OCI-LY1 (cell line): ENCODE measurements around the gene SSUH2.

Source experiments
- H2AFZ ChIP-seq: fragments of 200-600 bp; sonication (generic), shearing (Covaris generic); 2 replicates; pipeline ENCODE4 v1.6.0; 2014; ENCODE audit warnings: antibody characterized with exemption, mild to moderate bottlenecking, low read length
- H3F3A ChIP-seq: fragments of 200-600 bp; sonication (generic), shearing (Covaris generic); 2 replicates; pipeline ENCODE4 v1.6.0; 2014; ENCODE audit warnings: mild to moderate bottlenecking, antibody characterized with exemption, low read length, moderate library complexity; ENCODE audit not compliant: insufficient read depth
- H3K27ac ChIP-seq: fragments of 200-600 bp; sonication (generic); 2 replicates; pipeline ENCODE4 v1.5.1; 2014; ENCODE audit warnings: low read length, mixed run types, mild to moderate bottlenecking, low read depth; ENCODE audit not compliant: poor library complexity, severe bottlenecking
- H3K27me3 ChIP-seq: fragments of 200-600 bp; sonication (generic); 2 replicates; pipeline ENCODE4 v1.6.0; 2014; ENCODE audit warnings: antibody characterized with exemption, mild to moderate bottlenecking, low read length, moderate library complexity; ENCODE audit not compliant: insufficient read depth
- H3K36me3 ChIP-seq: fragments of 200-600 bp; sonication (generic); 2 replicates; pipeline ENCODE4 v1.6.1; 2014; ENCODE audit warnings: mild to moderate bottlenecking, antibody characterized with exemption, low read length, moderate library complexity, mixed read lengths; ENCODE audit not compliant: insufficient read depth
- H3K4me1 ChIP-seq: fragments of 200-600 bp; sonication (generic); 2 replicates; pipeline ENCODE4 v1.5.1; 2014; ENCODE audit warnings: mild to moderate bottlenecking, low read length, moderate library complexity; ENCODE audit not compliant: insufficient read depth, severe bottlenecking
- H3K4me2 ChIP-seq: fragments of 200-600 bp; sonication (generic), shearing (Covaris generic); 2 replicates; pipeline ENCODE4 v1.6.1; 2014; ENCODE audit warnings: low read length
- H3K4me3 ChIP-seq: fragments of 200-600 bp; sonication (generic); 2 replicates; pipeline ENCODE4 v1.5.1; 2014; ENCODE audit warnings: low read length, low read depth, mild to moderate bottlenecking, mixed read lengths; ENCODE audit not compliant: poor library complexity, severe bottlenecking
- H3K79me2 ChIP-seq: fragments of 200-600 bp; shearing (Covaris generic); 2 replicates; pipeline ENCODE4 v1.6.1; 2016; ENCODE audit warnings: mixed run types, low read length, mixed read lengths; ENCODE audit not compliant: insufficient read depth
- H3K9ac ChIP-seq: fragments of 200-600 bp; sonication (generic), shearing (Covaris generic); 2 replicates; pipeline ENCODE4 v1.6.1; 2014; ENCODE audit warnings: mild to moderate bottlenecking, low read length, mixed read lengths
- H3K9me2 ChIP-seq: fragments of 200-600 bp; sonication (generic), shearing (Covaris generic); 2 replicates; pipeline ENCODE4 v1.6.1; 2014; ENCODE audit warnings: low read depth, mild to moderate bottlenecking, low read length, mixed read lengths
- H3K9me3 ChIP-seq: fragments of 200-600 bp; shearing (Covaris generic); 2 replicates; pipeline ENCODE4 v1.6.1; 2014; ENCODE audit warnings: low read length, mixed read lengths
- H4K20me1 ChIP-seq: fragments of 200-600 bp; sonication (generic), shearing (Covaris generic); 2 replicates; pipeline ENCODE4 v1.6.0; 2016; ENCODE audit warnings: mild to moderate bottlenecking, low read length; ENCODE audit not compliant: insufficient read depth
- EZH2 ChIP-seq: fragments of 200-600 bp; sonication (generic), shearing (Covaris generic); IDR thresholded peaks from 2 replicates; pipeline ENCODE4 v1.8.0; 2017; ENCODE audit warnings: borderline replicate concordance, mixed run types, mild to moderate bottlenecking, antibody characterized with exemption, low read length, moderate library complexity, mixed read lengths
- TF ChIP-seq, protein P1 (sequence below): fragments of 200-600 bp; sonication (generic), shearing (Covaris generic); IDR thresholded peaks from 2 replicates; pipeline ENCODE4 v1.5.1; 2017; ENCODE audit warnings: mild to moderate bottlenecking, antibody characterized with exemption, low read length, moderate library complexity, mixed read lengths

The SSUH2 gene

GRCh38 chr3:8667463-8668091 is 23.0 kb upstream of the SSUH2 start:
- Histone ChIP-seq H3K4me1 (peaks cover 32% of the 10 kb centered on the region), H3K4me2 (no peak overlapping the region)

GRCh38 chr3:8665407-8665896 is 20.9 kb upstream of the SSUH2 start:
- H3K36me3 ChIP-seq: peaks cover 7% of the 10 kb centered on the region; the same call in 1 of the 2 replicates
- H3K4me2 ChIP-seq: peak overlapping the region; percentile 29
- H3K27ac ChIP-seq: peak overlapping the region; percentile 25
- H3K9ac ChIP-seq: peak overlapping the region; percentile 23; the same call in 1 of the 2 replicates
- H3K79me2 ChIP-seq: no peaks in the 10 kb centered on the region
- TF ChIP-seq, protein P1, sequence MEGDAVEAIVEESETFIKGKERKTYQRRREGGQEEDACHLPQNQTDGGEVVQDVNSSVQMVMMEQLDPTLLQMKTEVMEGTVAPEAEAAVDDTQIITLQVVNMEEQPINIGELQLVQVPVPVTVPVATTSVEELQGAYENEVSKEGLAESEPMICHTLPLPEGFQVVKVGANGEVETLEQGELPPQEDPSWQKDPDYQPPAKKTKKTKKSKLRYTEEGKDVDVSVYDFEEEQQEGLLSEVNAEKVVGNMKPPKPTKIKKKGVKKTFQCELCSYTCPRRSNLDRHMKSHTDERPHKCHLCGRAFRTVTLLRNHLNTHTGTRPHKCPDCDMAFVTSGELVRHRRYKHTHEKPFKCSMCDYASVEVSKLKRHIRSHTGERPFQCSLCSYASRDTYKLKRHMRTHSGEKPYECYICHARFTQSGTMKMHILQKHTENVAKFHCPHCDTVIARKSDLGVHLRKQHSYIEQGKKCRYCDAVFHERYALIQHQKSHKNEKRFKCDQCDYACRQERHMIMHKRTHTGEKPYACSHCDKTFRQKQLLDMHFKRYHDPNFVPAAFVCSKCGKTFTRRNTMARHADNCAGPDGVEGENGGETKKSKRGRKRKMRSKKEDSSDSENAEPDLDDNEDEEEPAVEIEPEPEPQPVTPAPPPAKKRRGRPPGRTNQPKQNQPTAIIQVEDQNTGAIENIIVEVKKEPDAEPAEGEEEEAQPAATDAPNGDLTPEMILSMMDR: no peak
- TF ChIP-seq EZH2: no peak
- no peaks in the 10 kb centered on the region for H3K27me3 ChIP-seq
- H3K4me1 ChIP-seq: peaks cover 37% of the 10 kb centered on the region
- H3K4me3 ChIP-seq: no peak overlapping the region
- H3F3A ChIP-seq: no peaks in the 10 kb centered on the region
- no peaks in the 10 kb centered on the region for H4K20me1 ChIP-seq
- peaks cover 5% of the 10 kb centered on the region; the same call in 1 of the 2 replicates for H3K9me3 ChIP-seq
- no peaks in the 10 kb centered on the region for H3K9me2 ChIP-seq
- no peak overlapping the region for H2AFZ ChIP-seq

More at GRCh38 chr3:8667463-8668091, 23.0 kb upstream of the SSUH2 start:
- no peaks in the 10 kb centered on the region for H3K79me2 ChIP-seq
- H2AFZ ChIP-seq: no peak overlapping the region
- TF ChIP-seq EZH2: no peak
- TF ChIP-seq, protein P1: no peak
- H3K4me3 ChIP-seq: no peak overlapping the region
- H3K36me3 ChIP-seq: no peaks in the 10 kb centered on the region
- no peaks in the 10 kb centered on the region for H4K20me1 ChIP-seq
- no peaks in the 10 kb centered on the region for H3K9me2 ChIP-seq
- no peaks in the 10 kb centered on the region for H3F3A ChIP-seq
- no peak overlapping the region for H3K27ac ChIP-seq
- H3K9me3 ChIP-seq: 0 out of 2 replicates have a peak, but pooled peaks cover 3% of the 10 kb centered on the region
- H3K9ac ChIP-seq: no peak overlapping the region
- H3K27me3 ChIP-seq: no peaks in the 10 kb centered on the region

DNA sequence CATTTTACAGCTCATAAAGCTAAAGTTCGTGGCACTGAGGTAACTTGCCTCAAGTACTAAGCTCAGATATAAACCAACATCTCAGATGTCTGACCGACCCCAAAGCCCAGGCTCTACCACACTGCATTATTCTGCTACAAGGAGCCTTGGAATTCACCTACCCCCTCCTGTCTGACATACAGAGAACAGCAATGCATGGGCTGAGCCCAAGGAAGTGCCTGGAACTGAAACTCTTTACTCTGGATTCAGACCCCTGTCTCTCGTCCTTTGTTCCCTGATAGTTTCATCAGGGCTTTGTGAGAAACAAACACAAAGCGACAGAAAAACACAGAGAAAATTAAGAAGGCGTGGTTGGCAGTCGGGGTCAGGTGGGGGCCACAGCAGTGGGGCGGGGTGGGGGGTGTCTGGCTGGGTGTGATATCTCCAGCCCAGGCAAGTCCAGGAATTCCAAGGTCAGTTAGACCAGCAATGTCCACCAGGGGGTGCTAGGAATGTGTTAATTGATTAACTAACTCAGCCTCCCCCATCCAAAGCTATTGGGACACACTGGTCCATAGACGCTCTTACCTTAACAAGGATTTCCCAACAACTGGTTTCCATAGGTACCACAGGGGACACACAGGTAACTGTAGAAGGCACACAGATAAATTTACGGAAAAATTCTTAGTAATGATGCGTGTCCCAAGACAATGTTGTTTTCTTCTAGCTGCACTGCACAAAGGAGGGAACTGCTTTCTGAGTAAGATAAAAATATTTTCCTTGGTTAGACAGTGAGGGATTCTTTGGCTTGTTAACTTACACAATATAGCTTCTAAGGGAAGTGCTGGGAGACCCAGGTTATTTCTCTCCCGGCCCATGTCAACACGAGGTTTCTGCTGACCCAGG is 18.8 kb upstream of the SSUH2 start:
- Histone ChIP-seq H3K27me3 (no peaks in the 10 kb centered on the region), H3K9me3 (peaks cover 5% of the 10 kb centered on the region; the same call in 1 of the 2 replicates), H3K36me3 (peaks cover 7% of the 10 kb centered on the region; the same call in 1 of the 2 replicates), H3K79me2 (no peaks in the 10 kb centered on the region), H3F3A (peaks cover 4% of the 10 kb centered on the region; the same call in 1 of the 2 replicates), H3K4me1 (peaks cover 57% of the 10 kb centered on the region), H3K27ac (no peak overlapping the region), H4K20me1 (no peaks in the 10 kb centered on the region), H3K4me3 (no peak overlapping the region), H2AFZ (peak overlapping the region; percentile 30; the same call in 1 of the 2 replicates), H3K4me2 (no peak overlapping the region), H3K9me2 (no peaks in the 10 kb centered on the region), H3K9ac (no peak overlapping the region)
- no peak for TF ChIP-seq EZH2
- TF ChIP-seq, protein P1: peak; percentile 57
